ENCODE data around the gene RBM26. TPM values are rescaled to one million over a fixed set of nuclear protein-coding genes. Genes with fewer than 3 reads are reported as not detected.

The RBM26 gene
- total and polyA plus RNA-seq, 2 experiments from 2014 or later = 46.0 to 69.3 TPM

GRCh38 chr13:79361299-79361698, 44.8 kb downstream of the RBM26 start:
- H3K36me3 ChIP-seq (ENCODE audit: insufficient read depth) = peaks cover 27% of the 10 kb centered on the region
- H3K36me3 Mint-ChIP-seq (ENCODE audit: low read depth) = peaks cover 64% of the 10 kb centered on the region

GRCh38 chr13:79360095-79360494, 46.0 kb downstream of the RBM26 start:
- Mint-ChIP-seq H3K27me3 (ENCODE audit: insufficient read depth, low read depth, poor library complexity) (no peaks in the 10 kb centered on the region), H3K36me3 (ENCODE audit: low read depth) (peaks cover 67% of the 10 kb centered on the region)
- TF ChIP-seq CTCF (conservative IDR thresholded peaks at IDR 0.05; ENCODE audit: low read depth in 2 of 2) = no peak
- TF ChIP-seq ZNF331 (CRISPR knock-in tag; IDR thresholded peaks at IDR 0.05; ENCODE audit: low read depth) = no peak
- TF ChIP-seq POLR2AphosphoS5 (IDR thresholded peaks at IDR 0.05; ENCODE audit: low read depth) = no peak
- no peak for TF ChIP-seq CREB1 (CRISPR knock-in tag; IDR thresholded peaks at IDR 0.05; ENCODE audit: low read depth)
- TF ChIP-seq ZNF462 (CRISPR knock-in tag; IDR thresholded peaks at IDR 0.05) = no peak

More at GRCh38 chr13:79361299-79361698, 44.8 kb downstream of the RBM26 start:
- H3K27me3 Mint-ChIP-seq (ENCODE audit: insufficient read depth, low read depth, poor library complexity) = no peaks in the 10 kb centered on the region
- TF ChIP-seq POLR2AphosphoS5 (IDR thresholded peaks at IDR 0.05; ENCODE audit: low read depth) (no peak), CREB1 (CRISPR knock-in tag; IDR thresholded peaks at IDR 0.05; ENCODE audit: low read depth) (no peak), ETS1 (IDR thresholded peaks at IDR 0.05) (no peak), STAT1 (IDR thresholded peaks at IDR 0.05; ENCODE audit: unreplicated experiment) (no peak), NANOG (IDR thresholded peaks at IDR 0.05; ENCODE audit: borderline replicate concordance) (no peak)
- H3K9me2 ChIP-seq (ENCODE audit: insufficient read depth) = no peaks in the 10 kb centered on the region
- H3K27me3 ChIP-seq (ENCODE audit: insufficient read depth) = no peaks in the 10 kb centered on the region
- no peaks in the 10 kb centered on the region for H3K4me1 ChIP-seq (ENCODE audit: insufficient read depth)
- H3K27ac Mint-ChIP-seq = no peak overlapping the region
- H4K20me1 ChIP-seq (replicated peaks; ENCODE audit: insufficient read depth) = 0 out of 2 replicates have a peak, but pooled peaks cover under 1% of the 10 kb centered on the region
- peak overlapping the region; percentile 29; the same call in 1 of the 2 replicates for H3K27ac ChIP-seq (ENCODE audit: low read depth)
- H3K4me3 Mint-ChIP-seq = no peak overlapping the region
- H3K4me2 ChIP-seq = no peak overlapping the region
- DNase-seq (ENCODE audit: low spot score) = no peak
- no peak overlapping the region for H3K4me3 ChIP-seq
- H3K79me2 ChIP-seq (replicated peaks; ENCODE audit: insufficient read depth) = no peaks in the 10 kb centered on the region
- H2AFZ ChIP-seq = no peak overlapping the region
- ATAC-seq = no peak
- no peaks in the 10 kb centered on the region for H3K9me3 Mint-ChIP-seq
- H3K4me1 Mint-ChIP-seq = peaks cover 2% of the 10 kb centered on the region; the same call in 2 of the 3 replicates
- no peaks in the 10 kb centered on the region for H3F3A ChIP-seq (replicated peaks; ENCODE audit: low read depth)

More at GRCh38 chr13:79360095-79360494, 46.0 kb downstream of the RBM26 start:
- Histone ChIP-seq H3K4me3 (no peak overlapping the region), H3K4me2 (no peak overlapping the region), H4K20me1 (replicated peaks; ENCODE audit: insufficient read depth) (no peaks in the 10 kb centered on the region), H3K79me2 (replicated peaks; ENCODE audit: insufficient read depth) (no peaks in the 10 kb centered on the region), H3K27ac (ENCODE audit: low read depth) (no peak overlapping the region), H3K27me3 (ENCODE audit: insufficient read depth) (no peaks in the 10 kb centered on the region), H3F3A (replicated peaks; ENCODE audit: low read depth) (no peaks in the 10 kb centered on the region), H3K9me2 (ENCODE audit: insufficient read depth) (no peaks in the 10 kb centered on the region), H2AFZ (no peak overlapping the region), H3K4me1 (ENCODE audit: insufficient read depth) (no peaks in the 10 kb centered on the region), H3K36me3 (ENCODE audit: insufficient read depth) (peaks cover 16% of the 10 kb centered on the region; the same call in 1 of the 2 replicates)
- no peak for DNase-seq (ENCODE audit: low spot score)
- peaks cover 3% of the 10 kb centered on the region; the same call in 2 of the 3 replicates for H3K4me1 Mint-ChIP-seq
- H3K27ac Mint-ChIP-seq = no peak overlapping the region
- no peaks in the 10 kb centered on the region for H3K9me3 Mint-ChIP-seq
- H3K4me3 Mint-ChIP-seq = no peak overlapping the region
- ATAC-seq = no peak

All from GM23338 (cell line).